ENCODE measurements around the gene AQP1. TPM values are rescaled to one million over a fixed set of nuclear protein-coding genes. Genes with fewer than 3 reads are reported as not detected.

Gene AQP1
- total and polyA plus RNA-seq, 10 of the 15 experiments (the other 5 are each of a cell fraction or from before 2014, with no cell fraction given), result 0.03 to 0.64 TPM; not detected in 8

- H3K4me3 ChIP-seq, result no peak overlapping the region
- H3K9me3 ChIP-seq (replicated peaks; ENCODE audit: control insufficient read depth, insufficient read depth, low read length), result no peaks in the 10 kb centered on the region
- no peak for FAIRE-seq
- ChIA-PET POLR2A (no interaction called here), SMC1A (ENCODE audit: uncharacterized antibody, unreplicated experiment) (no interaction called here), CTCF (interaction anchor here (1.2 kb wide), 1 partner anchor 18 kb away, joined by 3 read pairs; no protein-coding TSS in a partner anchor), RAD21 (ENCODE audit: unreplicated experiment) (no interaction called here)
- H3K9ac ChIP-seq (ENCODE audit: control insufficient read depth, insufficient read depth, low read length), result no peak overlapping the region
- H3K36me3 ChIP-seq (ENCODE audit: control insufficient read depth in 2 of 2, insufficient read depth in 2 of 2, low read length in 1 of 2), result no peaks in the 10 kb centered on the region
- H3K27me3 ChIP-seq (replicated peaks in 1 of 2; ENCODE audit: control insufficient read depth in 2 of 2, insufficient read depth in 2 of 2, low read length in 1 of 2), result no peaks in the 10 kb centered on the region
- H3K4me1 ChIP-seq (ENCODE audit: control insufficient read depth, insufficient read depth, low read length), result no peaks in the 10 kb centered on the region
- BruUV-seq (replicated peaks), result no TSS peak
- 42% methylated on average over 9 of the region's 9 CpGs for WGBS (ENCODE audit: insufficient coverage, insufficient replicate concordance, low lambda C conversion rate, missing lambda C conversion rate)
- no peak for ATAC-seq
- in situ Hi-C loops (cut with MboI) (no loop called here), intact Hi-C loops (cut with micrococcal nuclease; ENCODE audit: unreplicated experiment) (no loop called here)
- no peak overlapping the region for H3K4me2 ChIP-seq (ENCODE audit: control insufficient read depth, insufficient read depth)
- H3K27ac ChIP-seq (ENCODE audit: control insufficient read depth, insufficient read depth), result no peak overlapping the region
- H2AFZ ChIP-seq (ENCODE audit: control insufficient read depth, low read depth, low read length), result no peak overlapping the region
- H3K79me2 ChIP-seq (ENCODE audit: control insufficient read depth, insufficient read depth, low read length), result no peaks in the 10 kb centered on the region
- no peak for DNase-seq (ENCODE audit: low read depth, low spot score)
- H4K20me1 ChIP-seq (ENCODE audit: control insufficient read depth, insufficient read depth), result no peaks in the 10 kb centered on the region
- TF ChIP-seq HDAC6 (IDR thresholded peaks at IDR 0.05; ENCODE audit: unreplicated experiment), result no peak
- TF ChIP-seq PRDM15 (CRISPR knock-in tag; IDR thresholded peaks at IDR 0.05), result no peak
- TF ChIP-seq ZZZ3 (IDR thresholded peaks at IDR 0.05; ENCODE audit: control insufficient read depth, insufficient read length, low read depth), result no peak
- no peak for TF ChIP-seq NR2C2 (IDR thresholded peaks at IDR 0.05; ENCODE audit: borderline replicate concordance, control insufficient read depth, insufficient read length, low read depth)
- TF ChIP-seq MXI1 (IDR thresholded peaks at IDR 0.05; ENCODE audit: low read depth, low read length), result no peak
- no peak for TF ChIP-seq E4F1 (IDR thresholded peaks at IDR 0.05; ENCODE audit: borderline replicate concordance, partially characterized antibody)
- no peak for TF ChIP-seq IKZF1 (conservative IDR thresholded peaks at IDR 0.05)
- TF ChIP-seq, protein P1, sequence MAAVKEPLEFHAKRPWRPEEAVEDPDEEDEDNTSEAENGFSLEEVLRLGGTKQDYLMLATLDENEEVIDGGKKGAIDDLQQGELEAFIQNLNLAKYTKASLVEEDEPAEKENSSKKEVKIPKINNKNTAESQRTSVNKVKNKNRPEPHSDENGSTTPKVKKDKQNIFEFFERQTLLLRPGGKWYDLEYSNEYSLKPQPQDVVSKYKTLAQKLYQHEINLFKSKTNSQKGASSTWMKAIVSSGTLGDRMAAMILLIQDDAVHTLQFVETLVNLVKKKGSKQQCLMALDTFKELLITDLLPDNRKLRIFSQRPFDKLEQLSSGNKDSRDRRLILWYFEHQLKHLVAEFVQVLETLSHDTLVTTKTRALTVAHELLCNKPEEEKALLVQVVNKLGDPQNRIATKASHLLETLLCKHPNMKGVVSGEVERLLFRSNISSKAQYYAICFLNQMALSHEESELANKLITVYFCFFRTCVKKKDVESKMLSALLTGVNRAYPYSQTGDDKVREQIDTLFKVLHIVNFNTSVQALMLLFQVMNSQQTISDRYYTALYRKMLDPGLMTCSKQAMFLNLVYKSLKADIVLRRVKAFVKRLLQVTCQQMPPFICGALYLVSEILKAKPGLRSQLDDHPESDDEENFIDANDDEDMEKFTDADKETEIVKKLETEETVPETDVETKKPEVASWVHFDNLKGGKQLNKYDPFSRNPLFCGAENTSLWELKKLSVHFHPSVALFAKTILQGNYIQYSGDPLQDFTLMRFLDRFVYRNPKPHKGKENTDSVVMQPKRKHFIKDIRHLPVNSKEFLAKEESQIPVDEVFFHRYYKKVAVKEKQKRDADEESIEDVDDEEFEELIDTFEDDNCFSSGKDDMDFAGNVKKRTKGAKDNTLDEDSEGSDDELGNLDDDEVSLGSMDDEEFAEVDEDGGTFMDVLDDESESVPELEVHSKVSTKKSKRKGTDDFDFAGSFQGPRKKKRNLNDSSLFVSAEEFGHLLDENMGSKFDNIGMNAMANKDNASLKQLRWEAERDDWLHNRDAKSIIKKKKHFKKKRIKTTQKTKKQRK (IDR thresholded peaks at IDR 0.05; ENCODE audit: low read depth, low read length), result no peak
- TF ChIP-seq POLR2AphosphoS2 (IDR thresholded peaks at IDR 0.05; ENCODE audit: low read depth, low read length), result no peak
- TF ChIP-seq CTCF (IDR thresholded peaks at IDR 0.05 in 2 of 3, conservative IDR thresholded peaks at IDR 0.05 in 1 of 3; ENCODE audit: control insufficient read depth in 2 of 3, extremely low read depth in 1 of 3, insufficient read depth in 1 of 3, low read depth in 3 of 3, low read length in 3 of 3), result no peak
- TF ChIP-seq HCFC1 (IDR thresholded peaks at IDR 0.05; ENCODE audit: low read length), result no peak
These were observed 54.2 kb downstream of the AQP1 start for GRCh38 chr7:30965883-30966282.
